NCI-H2171 (cell line): ENCODE measurements around the gene PAX6.

ENCODE experiments used
- DNase-seq: peaks from one replicate; lab custom pipeline; 2025; lab: John Stamatoyannopoulos, UW

The PAX6 gene

GRCh38 chr11:31822175-31822926 lies 11.2 kb upstream of the PAX6 start:
- DNase-seq = no peak

GRCh38 chr11:31821766-31822165 lies 10.6 kb upstream of the PAX6 start:
- no peak for DNase-seq

GRCh38 chr11:31821235-31821764 lies 10.2 kb upstream of the PAX6 start:
- no peak for DNase-seq

DNA sequence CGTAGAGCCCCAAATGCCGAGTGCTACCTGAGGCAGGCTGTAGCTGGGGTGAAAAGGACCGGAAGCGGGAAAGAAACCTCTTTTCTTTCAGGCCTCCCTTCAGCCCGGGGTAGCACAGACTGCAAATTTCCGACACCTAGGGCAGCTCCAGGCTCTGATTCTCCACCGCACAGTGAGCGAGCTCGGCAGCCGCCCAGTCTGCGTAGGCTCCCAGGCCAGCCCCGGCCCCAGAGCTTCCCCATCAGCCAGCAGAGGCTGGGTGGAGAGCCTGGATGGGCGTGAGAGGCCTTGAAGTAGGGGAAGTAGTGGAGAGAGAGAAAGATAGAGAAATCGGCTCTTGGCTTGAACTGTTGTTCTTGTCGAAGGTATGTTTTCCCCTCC lies 9.3 kb upstream of the PAX6 start:
- no peak for DNase-seq

DNA sequence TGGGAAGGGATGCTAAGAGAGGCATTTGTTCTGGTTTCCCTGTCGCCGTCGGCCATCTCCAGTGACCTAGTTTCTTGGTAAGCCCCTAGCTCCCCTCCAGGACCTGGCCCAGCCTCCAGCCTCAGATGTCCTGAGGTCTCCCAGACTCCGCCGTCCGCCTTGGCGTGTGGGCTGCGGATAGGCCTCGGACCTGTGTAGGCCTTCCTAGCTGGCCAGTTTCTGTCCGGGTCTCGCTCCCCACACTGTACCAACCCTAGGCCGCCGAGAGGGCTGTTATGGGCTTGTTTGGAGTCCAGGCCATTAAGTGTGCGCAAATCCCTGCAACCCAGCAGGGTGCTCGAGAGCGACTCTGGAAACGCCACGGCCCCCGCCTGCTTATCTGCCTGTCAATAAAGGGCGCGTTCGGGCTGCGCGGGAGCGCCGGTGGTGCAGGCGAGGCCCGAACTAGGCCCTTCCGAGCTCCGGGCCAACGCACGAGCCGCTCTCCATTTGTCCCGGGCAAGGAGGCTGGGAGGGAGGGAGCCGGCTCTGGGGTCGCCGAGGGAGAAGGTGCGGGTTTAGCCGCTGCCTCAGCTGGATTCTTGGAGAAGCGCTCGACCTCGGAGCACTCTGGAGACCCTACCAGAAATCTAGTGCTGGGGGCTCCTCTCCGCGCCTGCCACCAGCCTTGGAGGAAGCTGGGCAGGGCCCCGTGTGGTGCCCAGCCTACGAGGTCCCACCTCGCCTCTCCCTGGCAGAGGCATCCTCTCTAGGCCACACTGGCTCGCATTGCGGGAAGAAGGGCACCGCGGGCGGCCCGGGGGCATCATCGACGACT lies 8.7 kb upstream of the PAX6 start:
- no peak for DNase-seq

GRCh38 chr11:31818874-31819331 lies 7.8 kb upstream of the PAX6 start:
- DNase-seq = no peak

DNA sequence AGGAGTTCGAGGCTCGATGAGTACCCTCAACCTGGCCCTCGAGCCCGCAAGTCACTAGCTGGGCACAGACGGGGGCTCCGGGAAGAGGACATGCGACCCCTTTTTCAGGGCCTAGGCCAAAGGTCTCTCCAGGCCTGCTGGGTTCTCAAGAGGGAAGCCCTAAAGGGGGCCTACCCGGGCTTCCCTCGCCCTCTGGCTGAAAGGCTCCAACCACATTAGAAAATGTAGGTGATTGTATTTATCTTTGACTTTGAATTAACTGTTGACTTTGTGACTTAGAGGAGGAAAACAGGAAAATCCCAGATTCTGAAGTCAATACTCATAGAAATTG lies 7.3 kb upstream of the PAX6 start:
- DNase-seq = no peak

GRCh38 chr11:31817621-31818424 lies 6.7 kb upstream of the PAX6 start:
- no peak for DNase-seq

GRCh38 chr11:31817054-31817620 lies 6.0 kb upstream of the PAX6 start:
- DNase-seq = peak; percentile 22

DNA sequence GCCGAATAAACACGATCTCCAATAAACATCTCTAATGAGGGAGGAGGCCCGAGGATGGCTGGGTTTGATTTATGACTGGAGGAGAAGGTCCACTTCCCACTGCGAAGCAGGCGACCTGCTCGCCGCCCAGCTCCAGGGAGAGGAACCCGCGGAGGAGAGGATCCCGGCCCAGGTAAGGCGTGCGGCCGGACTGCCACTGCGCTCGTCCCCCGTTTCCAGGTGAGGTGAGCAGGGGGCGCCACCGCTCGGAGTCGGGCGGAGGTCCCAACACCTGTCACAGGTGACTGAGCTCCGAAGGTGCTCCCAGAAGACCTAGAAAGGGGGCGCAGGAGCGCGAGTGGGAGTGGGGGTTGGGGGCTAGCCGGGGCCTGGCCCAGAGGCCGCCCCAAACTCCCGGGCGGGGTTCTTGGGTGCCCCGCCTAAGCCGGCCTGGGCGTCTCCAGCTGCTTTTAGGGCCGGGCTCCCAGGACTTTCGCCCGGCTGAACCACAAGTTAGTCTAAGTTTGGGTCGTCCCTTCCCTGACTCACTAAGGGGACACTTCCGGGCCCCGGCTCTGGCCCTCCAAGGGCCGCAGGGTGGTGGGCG lies 5.4 kb upstream of the PAX6 start:
- no peak for DNase-seq

- DNase-seq = no peak
These were observed 4.8 kb upstream of the PAX6 start for GRCh38 chr11:31815711-31816467.

DNA sequence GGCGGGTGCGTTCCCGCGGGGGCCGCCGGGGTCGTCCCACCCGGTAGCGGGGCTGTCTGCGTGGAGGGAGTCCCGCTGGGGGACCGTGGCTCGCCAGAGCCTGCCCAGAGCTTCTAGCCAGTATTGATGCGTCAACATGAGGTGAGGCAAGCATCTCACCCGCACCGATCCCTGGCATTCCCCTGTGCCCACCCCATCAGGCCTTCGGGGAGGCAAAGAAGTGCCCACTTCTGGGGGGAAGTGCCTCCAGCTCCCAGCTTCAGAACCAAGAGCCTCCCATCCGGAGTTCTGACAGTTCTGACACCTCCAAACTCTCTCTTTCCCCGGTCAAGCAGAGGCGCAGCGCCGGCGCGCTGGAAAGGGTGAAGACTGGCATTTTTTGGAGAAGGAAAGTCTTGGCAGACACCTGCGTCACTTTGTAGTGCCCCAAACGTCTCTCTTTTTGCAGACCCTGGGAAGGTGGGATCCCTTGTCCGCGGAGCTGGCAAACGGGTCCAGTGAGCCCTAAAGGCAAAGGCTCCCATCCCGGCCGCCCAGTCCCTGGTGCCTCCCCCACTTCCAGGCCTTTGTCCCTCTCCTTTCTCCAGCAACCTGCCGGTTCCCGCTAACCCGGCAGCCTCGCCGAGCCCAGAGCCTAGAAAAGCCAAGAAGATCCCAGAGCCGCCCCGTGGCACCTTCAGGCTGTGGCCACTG lies 3.2 kb upstream of the PAX6 start:
- no peak for DNase-seq

- no peak for DNase-seq
These were observed 2.5 kb upstream of the PAX6 start for GRCh38 chr11:31813391-31814175.

- peak; percentile 54 for DNase-seq
These were observed 1.6 kb upstream of the PAX6 start for GRCh38 chr11:31812383-31813381.

DNA sequence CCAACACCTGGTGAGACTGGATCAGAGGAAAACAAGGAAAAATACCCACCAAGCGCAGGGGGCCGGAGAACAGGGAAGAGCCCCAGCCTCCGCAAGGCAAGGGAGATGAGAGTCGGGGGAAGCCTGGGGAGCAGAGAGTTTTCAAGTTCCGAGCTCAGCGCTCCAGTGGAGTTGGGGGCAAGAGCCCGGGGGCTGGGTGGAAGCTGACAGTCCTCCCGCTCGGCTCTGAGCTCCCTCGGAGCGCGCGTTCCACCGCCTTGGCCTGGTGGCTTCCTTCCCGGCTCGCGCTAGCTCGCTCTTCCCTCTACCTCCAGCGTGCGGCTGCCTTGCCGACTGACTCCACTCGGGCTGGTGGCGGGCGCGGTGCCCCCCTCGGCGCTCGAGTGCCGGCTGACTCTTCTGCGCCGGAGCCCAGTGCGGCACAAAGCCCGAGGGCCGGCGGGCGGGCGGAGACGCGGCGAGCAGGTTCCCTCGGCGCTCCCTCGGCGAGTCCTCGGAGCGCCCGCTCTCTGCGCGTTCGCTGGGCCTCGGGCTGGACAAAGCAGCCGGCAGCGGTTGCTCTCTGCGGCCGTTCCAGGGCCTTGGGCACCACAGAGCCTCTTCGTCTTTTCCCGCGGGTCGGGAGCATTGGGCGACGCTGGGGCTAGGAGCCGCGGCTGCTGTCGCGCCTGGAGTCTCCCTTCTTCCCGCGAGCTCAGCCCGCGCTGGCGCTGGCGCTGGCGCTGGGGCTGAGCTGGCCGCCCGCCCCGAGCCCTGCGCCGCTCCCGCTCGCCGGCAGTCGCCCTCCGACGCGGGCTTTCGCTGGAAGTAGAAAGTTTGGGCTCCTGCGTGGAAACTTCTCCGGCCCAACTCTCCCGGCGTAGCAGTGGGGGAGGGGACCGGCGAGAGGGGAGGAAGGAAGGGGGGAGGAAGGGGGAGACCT lies 1.0 kb downstream of the PAX6 start:
- peak; percentile 70 for DNase-seq

GRCh38 chr11:31809541-31809856 lies 1.6 kb downstream of the PAX6 start:
- DNase-seq = no peak
